OCI-LY3 (cell line): ENCODE data around the gene PPP4R3B.
A peak's percentile ranks its signal among the peaks of the same experiment; 100 is the strongest.

Source experiments
- H2AFZ ChIP-seq: fragments of 200-600, 300-600 bp; shearing (Covaris generic); 2 replicates; pipeline ENCODE4 v1.6.0; 2014; ENCODE audit warnings: antibody characterized with exemption, low read depth, low read length
- H3K27ac ChIP-seq: fragments of 200-600, 300-600 bp; sonication (generic); 2 replicates; pipeline ENCODE4 v1.5.1; 2014; ENCODE audit warnings: mild to moderate bottlenecking, low read length, moderate library complexity, mixed read lengths
- H3K27me3 ChIP-seq: fragments of 200-600, 300-600 bp; sonication (generic); 2 replicates; pipeline ENCODE4 v1.6.1; 2014; ENCODE audit warnings: low read depth, low read length, mixed read lengths
- H3K36me3 ChIP-seq: fragments of 200-600, 300-600 bp; sonication (generic); replicated peaks from 2 replicates; pipeline ENCODE3; 2014; ENCODE audit warnings: low read depth, low read length, mixed read lengths
- H3K4me1 ChIP-seq: fragments of 300-600, 200-600 bp; sonication (generic); 2 replicates; pipeline ENCODE4 v1.6.1; 2014; ENCODE audit warnings: low read length, mixed read lengths
- H3K4me2 ChIP-seq: fragments of 200-600, 300-600 bp; sonication (generic); 2 replicates; pipeline ENCODE4 v1.6.1; 2014; ENCODE audit warnings: low read length, mixed read lengths
- H3K4me3 ChIP-seq: fragments of 300-600, 200-600 bp; sonication (generic); 2 replicates; pipeline ENCODE4 v1.5.1; 2014; ENCODE audit warnings: antibody characterized with exemption, mild to moderate bottlenecking, low read length, moderate library complexity
- H3K79me2 ChIP-seq: fragments of 300-600, 200-600 bp; shearing (Covaris generic); 2 replicates; pipeline ENCODE4 v1.6.1; 2014; ENCODE audit warnings: mild to moderate bottlenecking, low read length, mixed read lengths
- H3K9ac ChIP-seq: fragments of 300-600, 200-600 bp; shearing (Covaris generic); 2 replicates; pipeline ENCODE4 v1.6.0; 2014; ENCODE audit warnings: mild to moderate bottlenecking, low read length, moderate library complexity
- H3K9me3 ChIP-seq: fragments of 200-600, 300-600 bp; shearing (Covaris generic); 2 replicates; pipeline ENCODE4 v1.6.1; 2014; ENCODE audit warnings: low read length, mixed read lengths; ENCODE audit not compliant: insufficient read depth
- H4K20me1 ChIP-seq: fragments of 200-600, 300-600 bp; sonication (generic); 2 replicates; pipeline ENCODE4 v1.6.1; 2016; ENCODE audit warnings: low read length, mixed read lengths; ENCODE audit not compliant: insufficient read depth
- CTCF ChIP-seq: fragments of 200-600, 300-600 bp; sonication (generic); IDR thresholded peaks from 2 replicates; pipeline ENCODE4 v1.5.1; 2014; ENCODE audit warnings: antibody characterized with exemption, low read length, low read depth
- EZH2phosphoT487 ChIP-seq: fragments of 200-600 bp; shearing (Covaris generic); IDR thresholded peaks from 2 replicates; pipeline ENCODE4 v1.6.1; 2018; ENCODE audit warnings: antibody characterized with exemption, mixed run types, low read depth

Gene PPP4R3B

GRCh38 chr2:55617175-55618024 is at the start of gene PPP4R3B:
TSS of gene PPP4R3B (minus strand) at chr2:55617622. CDS start at chr2:55617285, 337 bp downstream.
- no peaks in the 10 kb centered on the region for H3K9me3 ChIP-seq
- peaks cover 36% of the 10 kb centered on the region for H4K20me1 ChIP-seq
- H3K4me1 ChIP-seq = peaks cover 20% of the 10 kb centered on the region
- TF ChIP-seq CTCF = 0 out of 2 replicates have a peak, but pooled peaks have one; percentile 11
- no peak for TF ChIP-seq EZH2phosphoT487
- H3K4me2 ChIP-seq = peak within 1 kb of the TSS; percentile 86
- H3K36me3 ChIP-seq = peaks cover 36% of the 10 kb centered on the region
- H3K27me3 ChIP-seq = no peaks in the 10 kb centered on the region
- peak within 1 kb of the TSS; percentile 78 for H3K27ac ChIP-seq
- peak within 1 kb of the TSS; percentile 86 for H3K4me3 ChIP-seq
- peak within 1 kb of the TSS; percentile 29; the same call in 1 of the 2 replicates for H2AFZ ChIP-seq
- peak within 1 kb of the TSS; percentile 95 for H3K9ac ChIP-seq
- H3K79me2 ChIP-seq = peaks cover 92% of the 10 kb centered on the region

GRCh38 chr2:55653255-55653654 is 35.8 kb upstream of the PPP4R3B start:
- no peaks in the 10 kb centered on the region for H3K4me1 ChIP-seq
- H3K9ac ChIP-seq = no peak overlapping the region
- H3K27ac ChIP-seq = no peak overlapping the region
- TF ChIP-seq CTCF = no peak
- no peak for TF ChIP-seq EZH2phosphoT487
- H4K20me1 ChIP-seq = no peaks in the 10 kb centered on the region
- no peaks in the 10 kb centered on the region for H3K27me3 ChIP-seq
- H3K4me3 ChIP-seq = no peak overlapping the region
- no peaks in the 10 kb centered on the region for H3K79me2 ChIP-seq
- no peaks in the 10 kb centered on the region for H3K9me3 ChIP-seq
- H3K4me2 ChIP-seq = no peak overlapping the region
- H2AFZ ChIP-seq = no peak overlapping the region
- H3K36me3 ChIP-seq = peaks cover 39% of the 10 kb centered on the region

- H4K20me1 ChIP-seq = no peaks in the 10 kb centered on the region
- no peaks in the 10 kb centered on the region for H3K4me1 ChIP-seq
- no peaks in the 10 kb centered on the region for H3K9me3 ChIP-seq
- H3K27ac ChIP-seq = no peak overlapping the region
- no peaks in the 10 kb centered on the region for H3K27me3 ChIP-seq
- H3K9ac ChIP-seq = no peak overlapping the region
- peaks cover 29% of the 10 kb centered on the region for H3K36me3 ChIP-seq
- H3K4me3 ChIP-seq = no peak overlapping the region
- H2AFZ ChIP-seq = no peak overlapping the region
- H3K4me2 ChIP-seq = no peak overlapping the region
- H3K79me2 ChIP-seq = no peaks in the 10 kb centered on the region
- TF ChIP-seq CTCF (no peak), EZH2phosphoT487 (no peak)
These were observed 31.8 kb upstream of the PPP4R3B start for GRCh38 chr2:55649211-55649610.

- Histone ChIP-seq H3K36me3 (peaks cover 31% of the 10 kb centered on the region), H3K4me1 (no peaks in the 10 kb centered on the region), H3K9ac (no peak overlapping the region), H3K27me3 (no peaks in the 10 kb centered on the region), H3K4me3 (no peak overlapping the region), H3K9me3 (no peaks in the 10 kb centered on the region), H3K79me2 (no peaks in the 10 kb centered on the region), H2AFZ (no peak overlapping the region), H4K20me1 (no peaks in the 10 kb centered on the region), H3K4me2 (no peak overlapping the region), H3K27ac (no peak overlapping the region)
- TF ChIP-seq CTCF (no peak), EZH2phosphoT487 (no peak)
These were observed 19.4 kb upstream of the PPP4R3B start for GRCh38 chr2:55636831-55637230.
